T-helper 9 cell (primary cell): ENCODE data around the gene MYDGF.

Source experiments
- DNase-seq: peaks from one replicate; pipeline ENCODE4 v3.0.0-alpha.2; 2020

The MYDGF gene

GRCh38 chr19:4673726-4674125 is 3.6 kb upstream of the MYDGF start:
- no peak for DNase-seq

- DNase-seq = no peak
Observed at GRCh38 chr19:4673216-4673615, 3.1 kb upstream of the MYDGF start.

GRCh38 chr19:4671185-4671851 is 1.2 kb upstream of the MYDGF start:
- no peak for DNase-seq

GRCh38 chr19:4664642-4665041 is 5.5 kb downstream of the MYDGF start:
- no peak for DNase-seq

GRCh38 chr19:4662812-4663211 is 7.3 kb downstream of the MYDGF start:
- DNase-seq = no peak

- DNase-seq = no peak
Observed at GRCh38 chr19:4662020-4662695, 8.0 kb downstream of the MYDGF start.

GRCh38 chr19:4660993-4661392 is 9.1 kb downstream of the MYDGF start:
- no peak for DNase-seq

- DNase-seq = no peak
Observed at GRCh38 chr19:4660181-4660791, 9.9 kb downstream of the MYDGF start.

- no peak for DNase-seq
Observed at GRCh38 chr19:4657835-4658234, 12.3 kb downstream of the MYDGF start.

- no peak for DNase-seq
Observed at GRCh38 chr19:4657262-4657661, 12.9 kb downstream of the MYDGF start.

GRCh38 chr19:4656102-4656501 is 14.0 kb downstream of the MYDGF start:
- DNase-seq = no peak

- DNase-seq = no peak
Observed at GRCh38 chr19:4654437-4655361, 15.4 kb downstream of the MYDGF start.

- no peak for DNase-seq
Observed at GRCh38 chr19:4653793-4654436, 16.2 kb downstream of the MYDGF start.

GRCh38 chr19:4652075-4652474 is 18.1 kb downstream of the MYDGF start:
- DNase-seq = no peak

GRCh38 chr19:4650159-4650558 is 20.0 kb downstream of the MYDGF start:
- no peak for DNase-seq

GRCh38 chr19:4649392-4650047 is 20.6 kb downstream of the MYDGF start:
- no peak for DNase-seq

GRCh38 chr19:4647676-4648644 is 22.2 kb downstream of the MYDGF start:
- no peak for DNase-seq

GRCh38 chr19:4645718-4646117 is 24.4 kb downstream of the MYDGF start:
- DNase-seq = no peak

- DNase-seq = no peak
Observed at GRCh38 chr19:4642625-4643024, 27.5 kb downstream of the MYDGF start.

GRCh38 chr19:4641132-4641531 is 29.0 kb downstream of the MYDGF start:
- DNase-seq = no peak
